Uterus (tissue), 2 donors: ENCODE measurements around the gene ABCB8.

ENCODE experiments used
- POLR2A ChIP-seq, 2 donors: fragments of 450-650 bp; IDR thresholded peaks; one replicate each; pipeline ENCODE4 v1.6.1; 2016; ENCODE audit warnings: antibody characterized with exemption in 2 of 2, mild to moderate bottlenecking in 1 of 2, moderate library complexity in 1 of 2
- TF ChIP-seq, protein P1 (sequence below), 4 experiments: fragments of 200-600 bp in 2 of 4; fragments of 450-650 bp in 2 of 4; sonication (generic) in 2 of 4; IDR thresholded peaks; one replicate each; pipeline ENCODE4 v1.5.1; 2016 to 2019; ENCODE audit warnings: antibody characterized with exemption in 4 of 4, mild to moderate bottlenecking in 2 of 4, moderate library complexity in 1 of 4

DNA sequence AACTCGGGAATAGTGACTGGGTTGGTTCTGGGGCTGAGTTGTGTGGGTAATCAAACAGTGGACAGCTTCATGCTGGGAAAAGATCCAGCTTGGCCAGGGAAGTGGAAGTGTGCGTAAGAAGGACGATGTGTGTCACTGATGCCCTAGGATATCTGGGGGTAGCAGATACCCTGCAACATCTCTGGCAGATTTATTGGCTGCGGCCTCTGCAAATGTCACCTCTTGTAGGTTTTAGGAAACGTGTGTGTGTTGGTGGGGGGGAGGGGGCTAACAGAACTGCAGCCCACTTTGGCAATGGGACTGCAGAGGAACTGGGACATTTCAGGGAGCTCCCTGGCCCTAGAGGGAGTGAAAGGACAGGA lies 57.1 kb downstream of the ABCB8 start:
- TF ChIP-seq POLR2A (IDR thresholded peaks at IDR 0.05), result no peak
- TF ChIP-seq, protein P1, sequence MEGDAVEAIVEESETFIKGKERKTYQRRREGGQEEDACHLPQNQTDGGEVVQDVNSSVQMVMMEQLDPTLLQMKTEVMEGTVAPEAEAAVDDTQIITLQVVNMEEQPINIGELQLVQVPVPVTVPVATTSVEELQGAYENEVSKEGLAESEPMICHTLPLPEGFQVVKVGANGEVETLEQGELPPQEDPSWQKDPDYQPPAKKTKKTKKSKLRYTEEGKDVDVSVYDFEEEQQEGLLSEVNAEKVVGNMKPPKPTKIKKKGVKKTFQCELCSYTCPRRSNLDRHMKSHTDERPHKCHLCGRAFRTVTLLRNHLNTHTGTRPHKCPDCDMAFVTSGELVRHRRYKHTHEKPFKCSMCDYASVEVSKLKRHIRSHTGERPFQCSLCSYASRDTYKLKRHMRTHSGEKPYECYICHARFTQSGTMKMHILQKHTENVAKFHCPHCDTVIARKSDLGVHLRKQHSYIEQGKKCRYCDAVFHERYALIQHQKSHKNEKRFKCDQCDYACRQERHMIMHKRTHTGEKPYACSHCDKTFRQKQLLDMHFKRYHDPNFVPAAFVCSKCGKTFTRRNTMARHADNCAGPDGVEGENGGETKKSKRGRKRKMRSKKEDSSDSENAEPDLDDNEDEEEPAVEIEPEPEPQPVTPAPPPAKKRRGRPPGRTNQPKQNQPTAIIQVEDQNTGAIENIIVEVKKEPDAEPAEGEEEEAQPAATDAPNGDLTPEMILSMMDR (IDR thresholded peaks at IDR 0.05), result no peak
